Fibroblast of skin of right biceps (primary cell): ENCODE measurements around the gene TMEM182.

Experiments used
- DNase-seq: peaks from one replicate; pipeline ENCODE4 v3.0.0-alpha.2; 2013

Gene TMEM182

GRCh38 chr2:102761763-102762162 lies at the start of gene TMEM182:
TMEM182 (plus strand) TSS chr2:102762031; CDS start chr2:102762218, 187 bp downstream.
- DNase-seq, result no peak

- peak; percentile 51 for DNase-seq
These were observed 44.4 kb upstream of the TMEM182 start for GRCh38 chr2:102717308-102718018.

- DNase-seq, result no peak
These were observed 43.2 kb upstream of the TMEM182 start for GRCh38 chr2:102718387-102719316.

GRCh38 chr2:102724016-102724490 lies 37.8 kb upstream of the TMEM182 start:
- no peak for DNase-seq

- DNase-seq, result no peak
These were observed 37.3 kb upstream of the TMEM182 start for GRCh38 chr2:102724553-102724952.

GRCh38 chr2:102726128-102727087 lies 35.4 kb upstream of the TMEM182 start:
- DNase-seq, result no peak

GRCh38 chr2:102735416-102736109 lies 26.3 kb upstream of the TMEM182 start:
- no peak for DNase-seq

GRCh38 chr2:102736110-102736409 lies 25.8 kb upstream of the TMEM182 start:
- no peak for DNase-seq

GRCh38 chr2:102736410-102737409 lies 25.1 kb upstream of the TMEM182 start:
- DNase-seq, result peak; percentile 60

GRCh38 chr2:102737431-102737830 lies 24.4 kb upstream of the TMEM182 start:
- DNase-seq, result no peak

- no peak for DNase-seq
These were observed 18.6 kb upstream of the TMEM182 start for GRCh38 chr2:102743259-102743658.

- DNase-seq, result no peak
These were observed 13.7 kb upstream of the TMEM182 start for GRCh38 chr2:102748107-102748506.

- DNase-seq, result no peak
These were observed 11.9 kb upstream of the TMEM182 start for GRCh38 chr2:102749938-102750337.

GRCh38 chr2:102753563-102754159 lies 8.2 kb upstream of the TMEM182 start:
- DNase-seq, result peak; percentile 50

- DNase-seq, result no peak
These were observed 7.2 kb upstream of the TMEM182 start for GRCh38 chr2:102754456-102755145.

GRCh38 chr2:102755284-102755683 lies 6.5 kb upstream of the TMEM182 start:
- DNase-seq, result no peak

GRCh38 chr2:102758439-102758838 lies 3.4 kb upstream of the TMEM182 start:
- DNase-seq, result no peak

GRCh38 chr2:102764083-102764482 lies 2.3 kb downstream of the TMEM182 start:
- DNase-seq, result no peak

- no peak for DNase-seq
These were observed 3.2 kb downstream of the TMEM182 start for GRCh38 chr2:102765061-102765460.

- DNase-seq, result no peak
These were observed 6.4 kb downstream of the TMEM182 start for GRCh38 chr2:102768253-102768652.
